Lower leg skin (tissue), 3 donors: ENCODE data around the gene PRMT7.

Source experiments
- CTCF ChIP-seq, 3 donors: fragments of 450-650 bp; IDR thresholded peaks; one replicate each; pipeline ENCODE4 v1.5.1; 2016; ENCODE audit warnings: antibody characterized with exemption in 3 of 3, mild to moderate bottlenecking in 3 of 3, moderate library complexity in 2 of 3
- POLR2A ChIP-seq, 2 donors: fragments of 450-650 bp; IDR thresholded peaks; one replicate each; pipeline ENCODE4 v1.6.1; 2016 to 2017; ENCODE audit warnings: antibody characterized with exemption in 2 of 2, mild to moderate bottlenecking in 1 of 2, moderate library complexity in 1 of 2

GRCh38 chr16:68389750-68390371 is 79.0 kb downstream of the PRMT7 start:
- TF ChIP-seq CTCF (IDR thresholded peaks at IDR 0.05), result no peak
- TF ChIP-seq POLR2A (IDR thresholded peaks at IDR 0.05), result no peak
